NT2/D1 (cell line): ENCODE measurements around the gene ZNF329.

ENCODE experiments used
- SUZ12 ChIP-seq: IDR thresholded peaks from 2 replicates; pipeline ENCODE4 v1.6.1; 2011; ENCODE audit not compliant: insufficient read length, insufficient read depth; ENCODE audit errors: extremely low read depth
- YY1 ChIP-seq: IDR thresholded peaks from 2 replicates; pipeline ENCODE4 v1.6.1; 2011; ENCODE audit not compliant: insufficient read length, insufficient read depth

- TF ChIP-seq YY1 (peak; percentile 30), SUZ12 (no peak)
These were observed 52.6 kb downstream of the ZNF329 start, which contains the start of gene ZSCAN18 for GRCh38 chr19:58097781-58098681.
